K562 (cell line): ENCODE data around the gene MAP3K7CL. TPM values are rescaled to one million over a fixed set of nuclear protein-coding genes. Genes with fewer than 3 reads are reported as not detected.
A peak's percentile ranks its signal among the peaks of the same experiment; 100 is the strongest.

Experiments used
- ARNT ChIP-seq, 2 experiments: fragments of 450-650 bp; IDR thresholded peaks; 2 replicates each; pipeline ENCODE4 v1.6.1; 2016; ENCODE audit warnings: mild to moderate bottlenecking in 1 of 2
- CEBPG ChIP-seq, 3 experiments: fragments of 200-800 bp in 1 of 3; sonication (Bioruptor generic) in 1 of 3; sonication (generic) in 1 of 3; formaldehyde crosslinking in 1 of 3; IDR thresholded peaks in 2 of 3; conservative IDR thresholded peaks in 1 of 3; 2 replicates each; pipeline versions ENCODE4 v1.6.1 to v1.8.0; 2016 to 2022; ENCODE audit warnings: missing compliant biosample characterization in 2 of 3, missing genetic modification characterization in 2 of 3, mild to moderate bottlenecking in 1 of 3, missing genetic modification reagents in 1 of 3
- DDX20 ChIP-seq: fragments of 450-650 bp; IDR thresholded peaks from 2 replicates; pipeline ENCODE4 v1.6.1; 2016; ENCODE audit warnings: missing genetic modification characterization, low read depth, mild to moderate bottlenecking, missing compliant biosample characterization, moderate library complexity
- FOXK1 ChIP-seq: sonication (generic); formaldehyde crosslinking; IDR thresholded peaks from 2 replicates; pipeline ENCODE4 v1.8.0; 2022; ENCODE audit warnings: missing genetic modification reagents, mild to moderate bottlenecking, borderline replicate concordance
- HEY1 ChIP-seq: fragments of 250-450 bp; sonication (Bioruptor Pico); IDR thresholded peaks from 2 replicates; pipeline ENCODE4 v1.5.0; 2020; ENCODE audit warnings: mild to moderate bottlenecking, moderate library complexity, borderline replicate concordance
- HNRNPK ChIP-seq: fragments of 200-400 bp; formaldehyde crosslinking; IDR thresholded peaks from one replicate; pipeline ENCODE4 v1.6.1; 2018; ENCODE audit warnings: mild to moderate bottlenecking, low read depth, low read length; ENCODE audit not compliant: poor library complexity, severe bottlenecking
- HNRNPLL ChIP-seq: fragments of 200-400 bp; formaldehyde crosslinking; IDR thresholded peaks from 2 replicates; pipeline ENCODE4 v1.6.1; 2017; ENCODE audit warnings: low read length, low read depth, mild to moderate bottlenecking; ENCODE audit not compliant: poor library complexity, severe bottlenecking
- HOXB6 ChIP-seq: fragments of 250-450 bp; sonication (Bioruptor Pico); IDR thresholded peaks from 2 replicates; pipeline ENCODE4 v1.5.1; 2022; ENCODE audit warnings: mild to moderate bottlenecking, borderline replicate concordance
- NR2C2 ChIP-seq, 2 experiments: fragments of 200-800 bp in 1 of 2; sonication (Bioruptor generic) in 1 of 2; sonication (generic) in 1 of 2; formaldehyde crosslinking in 1 of 2; IDR thresholded peaks; 2 replicates each; pipeline versions ENCODE4 v1.6.1 to v1.8.0; 2016 to 2022; ENCODE audit warnings: mild to moderate bottlenecking in 1 of 2, missing compliant biosample characterization in 1 of 2, missing genetic modification characterization in 1 of 2, missing genetic modification reagents in 1 of 2
- POLR2H ChIP-seq: IDR thresholded peaks from 2 replicates; pipeline ENCODE4 v1.6.1; 2016; ENCODE audit warnings: missing genetic modification characterization, low read depth, mild to moderate bottlenecking, control low read depth, missing compliant biosample characterization, moderate library complexity
- SMAD2 ChIP-seq: fragments of 150-350 bp; IDR thresholded peaks from 2 replicates; pipeline ENCODE4 v1.6.1; 2014; ENCODE audit warnings: low read depth, mild to moderate bottlenecking, low read length
- SMARCC2 ChIP-seq: fragments of 450-650 bp; IDR thresholded peaks from 2 replicates; pipeline ENCODE4 v1.6.1; 2017; ENCODE audit warnings: antibody characterized with exemption, moderate library complexity, mild to moderate bottlenecking, low read depth
- SPI1 ChIP-seq: IDR thresholded peaks from 2 replicates; pipeline ENCODE4 v1.6.1; 2011; ENCODE audit warnings: low read depth, low read length, control low read depth, borderline replicate concordance
- TBL1XR1 ChIP-seq, 2 experiments: IDR thresholded peaks; 2 replicates each; pipeline ENCODE4 v1.6.1; 2012; ENCODE audit warnings: improper control_type of control experiment in 2 of 2, low read length in 2 of 2, mild to moderate bottlenecking in 1 of 2
- WHSC1 ChIP-seq: IDR thresholded peaks from one replicate; pipeline ENCODE4 v1.6.1; 2012; ENCODE audit warnings: low read length, control low read depth, inconsistent platforms
- YBX1 ChIP-seq: fragments of 450-650 bp; IDR thresholded peaks from 2 replicates; pipeline ENCODE4 v1.7.1; 2016; ENCODE audit warnings: mild to moderate bottlenecking
- polyA plus RNA-seq, 8 experiments: library from polyadenylated mRNA; depleted of rRNA in 4 of 8; stranded (reverse) in 5 of 8; unstranded in 3 of 8; fragments of >200 nt; fragmentation: Nextera tagmentation in 2 of 8; fragmentation: Illumina TruSeq in 1 of 8; extraction: Ambion mirVana in 2 of 8; extraction: Trizol in 1 of 8; gene quantifications; 2 replicates each; pipeline versions ENCODE4 v1.2.1 to v1.2.3, GENCODE V29; 2011 to 2014; ENCODE audit warnings: inconsistent platforms in 1 of 8, missing spikeins in 1 of 8
- total RNA-seq, 7 experiments: library from RNA; depleted of rRNA in 6 of 7; stranded (reverse); fragments of >200 nt in 6 of 7; fragmentation: Illumina TruSeq in 2 of 7; extraction: Trizol in 2 of 7; gene quantifications; 2 replicates each; pipeline versions ENCODE4 v1.2.1 to v1.2.3, GENCODE V29; 2011 to 2021; ENCODE audit warnings: low replicate concordance in 1 of 7
- TF ChIP-seq, protein P1 (sequence below), 2 experiments: fragments of 450-650 bp; IDR thresholded peaks; 2 replicates each; pipeline ENCODE4 v1.6.1; 2016
- TF ChIP-seq, protein P2 (sequence below), 3 experiments: fragments of 200-800 bp in 1 of 3; sonication (Bioruptor generic) in 1 of 3; sonication (generic) in 1 of 3; formaldehyde crosslinking in 1 of 3; IDR thresholded peaks; 2 replicates each; pipeline versions ENCODE4 v1.6.1 to v1.8.0; 2016 to 2022; ENCODE audit warnings: mild to moderate bottlenecking in 2 of 3, missing compliant biosample characterization in 2 of 3, missing genetic modification characterization in 2 of 3, missing genetic modification reagents in 1 of 3
- TF ChIP-seq, protein P3 (sequence below), 3 experiments: fragments of 200-800 bp in 1 of 3; fragments of 250-450 bp in 1 of 3; fragments of 450-650 bp in 1 of 3; sonication (Bioruptor Pico) in 1 of 3; sonication (Bioruptor generic) in 1 of 3; formaldehyde crosslinking in 1 of 3; IDR thresholded peaks; 2 replicates each; pipeline versions ENCODE4 v1.6.1 to v1.8.0; 2016 to 2022; ENCODE audit warnings: mild to moderate bottlenecking in 2 of 3, missing genetic modification characterization in 2 of 3, missing compliant biosample characterization in 1 of 3, moderate library complexity in 1 of 3

Gene MAP3K7CL
- total and polyA plus RNA-seq, 9 of the 15 experiments (the other 6 are each of a cell fraction or from before 2014, with no cell fraction given) = 0.13 to 0.15 (median 0.14) TPM; not detected in 6

DNA sequence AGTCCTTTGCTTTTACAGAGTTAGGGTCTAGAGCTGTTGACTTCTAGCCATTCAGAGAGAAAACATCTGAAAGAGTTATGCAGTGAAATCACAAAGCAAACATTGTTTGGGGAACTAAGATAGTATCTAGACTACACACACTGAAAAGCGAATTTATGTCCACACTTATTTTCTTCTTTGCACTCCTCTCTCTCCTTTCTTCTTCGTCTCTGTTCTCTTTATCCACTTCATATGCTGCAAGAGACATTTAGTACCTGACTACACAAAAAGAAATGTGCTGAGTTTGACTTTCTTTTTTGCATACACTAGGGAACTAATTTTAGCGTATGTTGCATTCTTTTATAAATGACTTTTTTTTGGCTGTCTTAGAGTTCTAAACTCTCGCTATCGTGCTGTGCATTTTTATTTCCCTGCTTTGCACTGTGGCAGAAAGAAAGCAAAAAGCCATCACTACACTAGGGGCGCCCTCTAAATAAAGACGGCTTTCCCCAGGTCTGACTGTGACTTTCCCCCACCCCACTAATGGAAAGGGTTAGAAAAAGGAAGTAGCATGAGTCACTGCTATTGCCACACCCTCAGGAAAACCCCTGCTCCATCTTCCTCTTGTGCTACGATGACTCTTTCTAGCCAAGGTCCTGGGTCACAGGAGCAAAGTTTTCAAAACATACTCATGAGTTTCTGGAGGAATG is 65.7 kb downstream of the MAP3K7CL start (continued):
- TF ChIP-seq, protein P1, sequence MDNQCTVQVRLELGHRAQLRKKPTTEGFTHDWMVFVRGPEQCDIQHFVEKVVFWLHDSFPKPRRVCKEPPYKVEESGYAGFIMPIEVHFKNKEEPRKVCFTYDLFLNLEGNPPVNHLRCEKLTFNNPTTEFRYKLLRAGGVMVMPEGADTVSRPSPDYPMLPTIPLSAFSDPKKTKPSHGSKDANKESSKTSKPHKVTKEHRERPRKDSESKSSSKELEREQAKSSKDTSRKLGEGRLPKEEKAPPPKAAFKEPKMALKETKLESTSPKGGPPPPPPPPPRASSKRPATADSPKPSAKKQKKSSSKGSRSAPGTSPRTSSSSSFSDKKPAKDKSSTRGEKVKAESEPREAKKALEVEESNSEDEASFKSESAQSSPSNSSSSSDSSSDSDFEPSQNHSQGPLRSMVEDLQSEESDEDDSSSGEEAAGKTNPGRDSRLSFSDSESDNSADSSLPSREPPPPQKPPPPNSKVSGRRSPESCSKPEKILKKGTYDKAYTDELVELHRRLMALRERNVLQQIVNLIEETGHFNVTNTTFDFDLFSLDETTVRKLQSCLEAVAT (IDR thresholded peaks at IDR 0.05) = 0 out of 4 replicates have a peak, but pooled peaks of 1 of the 2 experiments have one; percentile 64
- TF ChIP-seq FOXK1 (CRISPR knock-in tag) (no peak), DDX20 (no peak), NR2C2 (CRISPR knock-in tag; IDR thresholded peaks at IDR 0.05) (no peak), NR2C2 (tag; IDR thresholded peaks at IDR 0.05) (peak; percentile 83), HNRNPLL (no peak), HNRNPK (no peak), HOXB6 (CRISPR knock-in tag) (no peak), HEY1 (peak; percentile 6; the same call in 1 of the 2 replicates), YBX1 (no peak), TBL1XR1 (IDR thresholded peaks at IDR 0.05; ENCODE audit: low read length in 2 of 2) (0 out of 4 replicates have a peak, but pooled peaks of 1 of the 2 experiments have one; percentile 49), POLR2H (peak; percentile 44; the same call in 1 of the 2 replicates), SPI1 (peak; percentile 87), SMAD2 (no peak), SMARCC2 (peak; percentile 72; the same call in 1 of the 2 replicates), CEBPG (CRISPR knock-in tag; IDR thresholded peaks at IDR 0.05) (peak; percentile 90), CEBPG (tag; conservative IDR thresholded peaks at IDR 0.05 in 1 of 2, IDR thresholded peaks at IDR 0.05 in 1 of 2) (peak; percentile 94 to 95), WHSC1 (no peak), ARNT (IDR thresholded peaks at IDR 0.05) (peak in 1 of 2 experiments; percentile 58; a peak in 1 of 4 replicates)
- TF ChIP-seq, protein P2, sequence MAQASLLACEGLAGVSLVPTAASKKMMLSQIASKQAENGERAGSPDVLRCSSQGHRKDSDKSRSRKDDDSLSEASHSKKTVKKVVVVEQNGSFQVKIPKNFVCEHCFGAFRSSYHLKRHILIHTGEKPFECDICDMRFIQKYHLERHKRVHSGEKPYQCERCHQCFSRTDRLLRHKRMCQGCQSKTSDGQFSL (CRISPR knock-in tag; IDR thresholded peaks at IDR 0.05) = 0 out of 2 replicates have a peak, but pooled peaks have one; percentile 25
- TF ChIP-seq, protein P2 (tag; IDR thresholded peaks at IDR 0.05) = no peak
- TF ChIP-seq, protein P3, sequence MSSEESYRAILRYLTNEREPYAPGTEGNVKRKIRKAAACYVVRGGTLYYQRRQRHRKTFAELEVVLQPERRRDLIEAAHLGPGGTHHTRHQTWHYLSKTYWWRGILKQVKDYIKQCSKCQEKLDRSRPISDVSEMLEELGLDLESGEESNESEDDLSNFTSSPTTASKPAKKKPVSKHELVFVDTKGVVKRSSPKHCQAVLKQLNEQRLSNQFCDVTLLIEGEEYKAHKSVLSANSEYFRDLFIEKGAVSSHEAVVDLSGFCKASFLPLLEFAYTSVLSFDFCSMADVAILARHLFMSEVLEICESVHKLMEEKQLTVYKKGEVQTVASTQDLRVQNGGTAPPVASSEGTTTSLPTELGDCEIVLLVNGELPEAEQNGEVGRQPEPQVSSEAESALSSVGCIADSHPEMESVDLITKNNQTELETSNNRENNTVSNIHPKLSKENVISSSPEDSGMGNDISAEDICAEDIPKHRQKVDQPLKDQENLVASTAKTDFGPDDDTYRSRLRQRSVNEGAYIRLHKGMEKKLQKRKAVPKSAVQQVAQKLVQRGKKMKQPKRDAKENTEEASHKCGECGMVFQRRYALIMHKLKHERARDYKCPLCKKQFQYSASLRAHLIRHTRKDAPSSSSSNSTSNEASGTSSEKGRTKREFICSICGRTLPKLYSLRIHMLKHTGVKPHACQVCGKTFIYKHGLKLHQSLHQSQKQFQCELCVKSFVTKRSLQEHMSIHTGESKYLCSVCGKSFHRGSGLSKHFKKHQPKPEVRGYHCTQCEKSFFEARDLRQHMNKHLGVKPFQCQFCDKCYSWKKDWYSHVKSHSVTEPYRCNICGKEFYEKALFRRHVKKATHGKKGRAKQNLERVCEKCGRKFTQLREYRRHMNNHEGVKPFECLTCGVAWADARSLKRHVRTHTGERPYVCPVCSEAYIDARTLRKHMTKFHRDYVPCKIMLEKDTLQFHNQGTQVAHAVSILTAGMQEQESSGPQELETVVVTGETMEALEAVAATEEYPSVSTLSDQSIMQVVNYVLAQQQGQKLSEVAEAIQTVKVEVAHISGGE (CRISPR knock-in tag; IDR thresholded peaks at IDR 0.05) = no peak
